ENCODE results near the gene COX6A1. TPM values are rescaled to one million over a fixed set of nuclear protein-coding genes. Genes with fewer than 3 reads are reported as not detected.

Gene COX6A1
- total RNA-seq, 1 experiment from 2014 or later: 464 TPM

DNA sequence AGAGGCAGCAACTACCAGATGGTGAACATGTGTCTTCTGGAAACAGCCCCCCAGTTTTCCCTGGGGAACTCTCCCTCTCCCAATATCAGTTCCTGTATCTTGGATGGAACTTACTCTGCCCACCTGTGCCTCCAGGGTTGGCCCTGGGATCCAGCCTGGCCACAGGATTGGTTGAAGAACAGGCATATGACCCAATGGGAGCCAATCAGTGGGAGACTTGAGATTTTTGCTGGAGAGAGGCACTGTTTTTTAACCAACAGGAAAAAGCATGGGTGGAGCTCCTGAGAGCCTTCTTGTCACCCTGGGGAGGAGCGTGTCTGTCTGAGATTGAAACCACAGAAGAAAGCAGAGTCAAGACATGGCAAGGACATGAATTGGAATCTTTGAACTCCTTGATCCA is 33.6 kb upstream of the COX6A1 start:
- no peak overlapping the region for H3K4me3 ChIP-seq (replicated peaks in 1 of 2; ENCODE audit: low read depth in 1 of 2, low read length in 2 of 2)
- ChIA-PET RAD21 (ENCODE audit: low non-redundant PET in 1 of 2, low total read pairs in 2 of 2, uncharacterized antibody in 2 of 2, unreplicated experiment in 2 of 2) (no interaction called here), POLR2A (no interaction called here), CTCF (no interaction called here)
- no peaks in the 10 kb centered on the region for H3K36me3 ChIP-seq (ENCODE audit: control insufficient read depth in 1 of 2, insufficient read depth in 2 of 2, low read length in 2 of 2)
- intact Hi-C loops (cut with micrococcal nuclease): no loop called here
- no peak overlapping the region for H3K27ac ChIP-seq (ENCODE audit: low read depth, low read length)
- H4K20me1 ChIP-seq (ENCODE audit: insufficient read depth): no peaks in the 10 kb centered on the region
- BruUV-seq (replicated peaks): no TSS peak
- H3K4me1 ChIP-seq (ENCODE audit: control insufficient read depth in 1 of 2, insufficient read depth in 2 of 2, low read length in 2 of 2): no peaks in the 10 kb centered on the region
- peak; percentile 54; the same call in 1 of the 2 replicates for ATAC-seq
- H3K27me3 ChIP-seq (ENCODE audit: insufficient read depth, low read length): no peaks in the 10 kb centered on the region
- no peaks in the 10 kb centered on the region for H3K79me2 ChIP-seq (ENCODE audit: insufficient read depth, low read length)
- no peak overlapping the region for H3K4me2 ChIP-seq (ENCODE audit: low read length)
- H3K9me3 ChIP-seq (ENCODE audit: control insufficient read depth in 1 of 2, insufficient read depth in 1 of 2, low read depth in 1 of 2, low read length in 2 of 2): no peaks in the 10 kb centered on the region
- no peak for DNase-seq (ENCODE audit: low read depth, low spot score)
- no peak for TF ChIP-seq CBX3 (IDR thresholded peaks at IDR 0.05; ENCODE audit: low read depth)
- TF ChIP-seq ZFX (IDR thresholded peaks at IDR 0.05): no peak
- TF ChIP-seq EZH2phosphoT487 (IDR thresholded peaks at IDR 0.05; ENCODE audit: borderline replicate concordance): no peak
- no peak for TF ChIP-seq JUND (IDR thresholded peaks at IDR 0.05)
- no peak for TF ChIP-seq SP1 (IDR thresholded peaks at IDR 0.05; ENCODE audit: low read depth)
- TF ChIP-seq, protein P1, sequence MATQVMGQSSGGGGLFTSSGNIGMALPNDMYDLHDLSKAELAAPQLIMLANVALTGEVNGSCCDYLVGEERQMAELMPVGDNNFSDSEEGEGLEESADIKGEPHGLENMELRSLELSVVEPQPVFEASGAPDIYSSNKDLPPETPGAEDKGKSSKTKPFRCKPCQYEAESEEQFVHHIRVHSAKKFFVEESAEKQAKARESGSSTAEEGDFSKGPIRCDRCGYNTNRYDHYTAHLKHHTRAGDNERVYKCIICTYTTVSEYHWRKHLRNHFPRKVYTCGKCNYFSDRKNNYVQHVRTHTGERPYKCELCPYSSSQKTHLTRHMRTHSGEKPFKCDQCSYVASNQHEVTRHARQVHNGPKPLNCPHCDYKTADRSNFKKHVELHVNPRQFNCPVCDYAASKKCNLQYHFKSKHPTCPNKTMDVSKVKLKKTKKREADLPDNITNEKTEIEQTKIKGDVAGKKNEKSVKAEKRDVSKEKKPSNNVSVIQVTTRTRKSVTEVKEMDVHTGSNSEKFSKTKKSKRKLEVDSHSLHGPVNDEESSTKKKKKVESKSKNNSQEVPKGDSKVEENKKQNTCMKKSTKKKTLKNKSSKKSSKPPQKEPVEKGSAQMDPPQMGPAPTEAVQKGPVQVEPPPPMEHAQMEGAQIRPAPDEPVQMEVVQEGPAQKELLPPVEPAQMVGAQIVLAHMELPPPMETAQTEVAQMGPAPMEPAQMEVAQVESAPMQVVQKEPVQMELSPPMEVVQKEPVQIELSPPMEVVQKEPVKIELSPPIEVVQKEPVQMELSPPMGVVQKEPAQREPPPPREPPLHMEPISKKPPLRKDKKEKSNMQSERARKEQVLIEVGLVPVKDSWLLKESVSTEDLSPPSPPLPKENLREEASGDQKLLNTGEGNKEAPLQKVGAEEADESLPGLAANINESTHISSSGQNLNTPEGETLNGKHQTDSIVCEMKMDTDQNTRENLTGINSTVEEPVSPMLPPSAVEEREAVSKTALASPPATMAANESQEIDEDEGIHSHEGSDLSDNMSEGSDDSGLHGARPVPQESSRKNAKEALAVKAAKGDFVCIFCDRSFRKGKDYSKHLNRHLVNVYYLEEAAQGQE (IDR thresholded peaks at IDR 0.05; ENCODE audit: low read depth): no peak
- no peak for TF ChIP-seq RAD21 (IDR thresholded peaks at IDR 0.05; ENCODE audit: low read depth)
- TF ChIP-seq EGR1 (IDR thresholded peaks at IDR 0.05; ENCODE audit: low read depth): no peak
- no peak for TF ChIP-seq POLR2AphosphoS5 (IDR thresholded peaks at IDR 0.05; ENCODE audit: low read depth, low read length)
- no peak for TF ChIP-seq TCF7L2 (IDR thresholded peaks at IDR 0.05; ENCODE audit: borderline replicate concordance, extremely low read depth, insufficient read depth, insufficient read length)
- no peak for TF ChIP-seq SRF (IDR thresholded peaks at IDR 0.05; ENCODE audit: low read depth)
- TF ChIP-seq, protein P2, sequence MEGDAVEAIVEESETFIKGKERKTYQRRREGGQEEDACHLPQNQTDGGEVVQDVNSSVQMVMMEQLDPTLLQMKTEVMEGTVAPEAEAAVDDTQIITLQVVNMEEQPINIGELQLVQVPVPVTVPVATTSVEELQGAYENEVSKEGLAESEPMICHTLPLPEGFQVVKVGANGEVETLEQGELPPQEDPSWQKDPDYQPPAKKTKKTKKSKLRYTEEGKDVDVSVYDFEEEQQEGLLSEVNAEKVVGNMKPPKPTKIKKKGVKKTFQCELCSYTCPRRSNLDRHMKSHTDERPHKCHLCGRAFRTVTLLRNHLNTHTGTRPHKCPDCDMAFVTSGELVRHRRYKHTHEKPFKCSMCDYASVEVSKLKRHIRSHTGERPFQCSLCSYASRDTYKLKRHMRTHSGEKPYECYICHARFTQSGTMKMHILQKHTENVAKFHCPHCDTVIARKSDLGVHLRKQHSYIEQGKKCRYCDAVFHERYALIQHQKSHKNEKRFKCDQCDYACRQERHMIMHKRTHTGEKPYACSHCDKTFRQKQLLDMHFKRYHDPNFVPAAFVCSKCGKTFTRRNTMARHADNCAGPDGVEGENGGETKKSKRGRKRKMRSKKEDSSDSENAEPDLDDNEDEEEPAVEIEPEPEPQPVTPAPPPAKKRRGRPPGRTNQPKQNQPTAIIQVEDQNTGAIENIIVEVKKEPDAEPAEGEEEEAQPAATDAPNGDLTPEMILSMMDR (IDR thresholded peaks at IDR 0.05 in 2 of 3, conservative IDR thresholded peaks at IDR 0.05 in 1 of 3; ENCODE audit: borderline replicate concordance in 1 of 3, insufficient read depth in 1 of 3, low read depth in 2 of 3, low read length in 2 of 3): no peak
- no peak for TF ChIP-seq POLR2A (IDR thresholded peaks at IDR 0.05; ENCODE audit: borderline replicate concordance, extremely low read depth, insufficient read depth, insufficient read length)
- no peak for TF ChIP-seq YY1 (IDR thresholded peaks at IDR 0.05; ENCODE audit: extremely low read depth, insufficient replicate concordance, low read depth, low read length)
- no peak for TF ChIP-seq EZH2 (IDR thresholded peaks at IDR 0.05)
- TF ChIP-seq ELF1 (IDR thresholded peaks at IDR 0.05; ENCODE audit: borderline replicate concordance, low read depth): no peak
- TF ChIP-seq, protein P3, sequence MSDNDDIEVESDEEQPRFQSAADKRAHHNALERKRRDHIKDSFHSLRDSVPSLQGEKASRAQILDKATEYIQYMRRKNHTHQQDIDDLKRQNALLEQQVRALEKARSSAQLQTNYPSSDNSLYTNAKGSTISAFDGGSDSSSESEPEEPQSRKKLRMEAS (IDR thresholded peaks at IDR 0.05): no peak
- no peak overlapping the region for H3K9ac ChIP-seq (ENCODE audit: low read length)
- no peaks in the 10 kb centered on the region for H3K9me2 ChIP-seq (ENCODE audit: insufficient read depth)
- H2AFZ ChIP-seq (ENCODE audit: low read depth, low read length, poor library complexity, severe bottlenecking): no peak overlapping the region

All from HCT116 (cell line).